Psoas muscle (tissue), 8 donors: ENCODE data around the gene PSMB3. TPM values are rescaled to one million over a fixed set of nuclear protein-coding genes. Genes with fewer than 3 reads are reported as not detected.
A peak's percentile ranks its signal among the peaks of the same experiment; 100 is the strongest.

ENCODE experiments used
- ATAC-seq, 4 donors: fragments of 200-7000 bp; cut with Tn5 transposase; one replicate each; pipeline ENCODE4 v1.9.1; 2020; ENCODE audit warnings: moderate library complexity in 3 of 4, mild to moderate bottlenecking in 2 of 4
- DNase-seq, 2 donors: peaks; one replicate each; pipeline ENCODE4 v3.0.0-alpha.2; 2020
- H3K27ac ChIP-seq: fragments of 200-600 bp; one replicate; pipeline ENCODE4 v1.8.0; 2022
- H3K27me3 ChIP-seq, 3 donors: fragments of 200-600 bp in 1 of 3; one replicate each; pipeline versions ENCODE4 v1.6.1 to v1.8.0; 2013 to 2022; ENCODE audit warnings: low read length in 2 of 3, mild to moderate bottlenecking in 2 of 3, moderate library complexity in 1 of 3; ENCODE audit not compliant: insufficient read depth in 3 of 3
- H3K36me3 ChIP-seq, 2 donors: fragments of 200-600 bp in 1 of 2; one replicate each; pipeline versions ENCODE4 v1.6.1 to v1.8.0; 2013 to 2022; ENCODE audit warnings: low read depth in 1 of 2, mild to moderate bottlenecking in 1 of 2, moderate library complexity in 1 of 2; ENCODE audit not compliant: insufficient read depth in 1 of 2
- H3K4me1 ChIP-seq: fragments of 200-600 bp; one replicate; pipeline ENCODE4 v1.8.0; 2022
- H3K4me3 ChIP-seq: fragments of 200-600 bp; one replicate; pipeline ENCODE4 v1.8.0; 2022; ENCODE audit warnings: mild to moderate bottlenecking
- H3K9me3 ChIP-seq: fragments of 200-600 bp; one replicate; pipeline ENCODE4 v1.8.0; 2022
- CTCF ChIP-seq: fragments of 200-600 bp; IDR thresholded peaks from one replicate; pipeline ENCODE4 v1.8.0; 2022; ENCODE audit warnings: antibody characterized with exemption
- WGBS, 3 donors: extraction: QIAGEN DNeasy Blood & Tissue Kit; methylation state at CpG; one replicate each; pipeline versions ENCODE4 v1.1.6 to v1.1.7; 2013; 5-methylcytosine and 5-hydroxymethylcytosine counted together
- intact Hi-C, 2 donors: fragments of 100-400 bp; cut with DNase I; formaldehyde crosslinking; loops; one replicate each; pipeline versions ENCODE4 v1.11.0 to v1.14.2; 2022
- polyA plus RNA-seq, 3 donors: library from polyadenylated mRNA; stranded (reverse); fragments of 200-250 nt; gene quantifications; one replicate each; pipeline ENCODE4 v1.2.3, GENCODE V29; 2013
- total RNA-seq, 4 donors: library from RNA; stranded (reverse); fragmentation: NEBNext Ultra II Directional in 2 of 4; extraction: Animal tissue kit (Norgen Biotek cat#: 25700) in 2 of 4; gene quantifications; one replicate each; pipeline versions ENCODE4 v1.2.1 to v1.2.4, GENCODE V29; 2021 to 2023
- donor health status: healthy with polysubstance abuse.
- donor health status: DM: no; HTN: no; CAD: no; lungs with moderate emphysema.
- donor health status: Bipolar disorder and iron deficiency.
- donor health status: healthy.
- donor health status: DM: yes; HTN: yes; CAD: no.
- donor health status: DM: no; HTN: no; CAD: no.
- donor health status: DM: no; HTN: no; CAD: no.
- donor health status: DM: yes; HTN: yes; CAD: no.

Gene PSMB3
- total and polyA plus RNA-seq, 7 donors = 112 to 463 (median 209) TPM

GRCh38 chr17:38710985-38711384, 41.6 kb upstream of the PSMB3 start:
- Histone ChIP-seq H3K4me1 (peaks cover 54% of the 10 kb centered on the region), H3K4me3 (peak overlapping the region; percentile 6), H3K36me3 (peaks cover 0 to 85% of the 10 kb centered on the region in 2 donors), H3K27me3 (no peaks in the 10 kb centered on the region), H3K27ac (peak overlapping the region; percentile 83), H3K9me3 (no peaks in the 10 kb centered on the region)
- no peak for TF ChIP-seq CTCF
- 76 to 84% (median 77%) methylated on average over 5 of the region's 5 CpGs for WGBS, 3 donors
- ATAC-seq (no peak), DNase-seq (no peak)
- intact Hi-C loops = loop anchor here in 1 of 2 donors (2.0 kb wide), 1 partner anchor 18 kb away; no protein-coding TSS in a partner anchor

DNA sequence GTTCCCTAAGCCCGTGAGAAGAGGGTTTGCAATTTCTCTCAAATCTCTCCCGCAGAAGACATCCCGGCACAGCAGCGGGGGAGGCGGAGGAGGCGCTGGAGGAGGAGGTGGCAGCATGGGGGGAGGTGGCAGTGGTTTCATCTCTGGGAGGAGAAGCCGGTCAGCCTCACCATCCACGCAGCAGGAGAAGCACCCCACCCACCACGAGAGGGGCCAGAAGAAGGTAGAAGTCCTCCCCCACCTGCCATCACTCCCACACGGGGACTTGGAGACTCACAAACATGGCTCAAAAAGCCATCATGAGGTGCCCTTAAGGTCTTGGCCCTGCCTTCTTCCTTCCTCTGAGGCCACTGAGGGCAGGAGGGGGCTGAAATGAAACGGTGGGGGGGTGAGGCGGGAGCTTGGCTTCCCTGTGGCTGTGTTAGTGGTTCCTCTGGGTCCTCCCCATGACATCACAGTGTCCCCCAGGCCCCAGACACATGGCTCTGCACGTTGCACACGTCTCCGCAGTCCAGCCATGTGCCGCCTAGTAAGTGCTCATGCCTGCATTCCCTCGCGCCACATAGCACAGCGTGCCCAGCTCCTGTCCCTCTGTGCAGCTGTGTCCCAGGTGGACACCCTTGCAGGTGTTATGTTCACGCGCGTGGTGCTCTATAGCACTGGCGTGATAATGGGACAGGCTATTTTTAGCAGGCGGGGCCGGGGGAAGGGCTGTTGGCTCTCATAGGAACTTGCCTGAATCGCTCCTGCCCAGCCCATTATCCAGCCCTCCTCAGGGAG, 40.6 kb upstream of the PSMB3 start:
- no peak for DNase-seq
- Histone ChIP-seq H3K4me1 (peaks cover 50% of the 10 kb centered on the region), H3K27ac (peak overlapping the region; percentile 58)

GRCh38 chr17:38712593-38712992, 39.9 kb upstream of the PSMB3 start:
- H3K9me3 ChIP-seq = no peaks in the 10 kb centered on the region
- TF ChIP-seq CTCF = no peak
- H3K4me1 ChIP-seq = peaks cover 45% of the 10 kb centered on the region
- 91 to 96% (median 96%) methylated on average over 10 of the region's 10 CpGs for WGBS, 3 donors
- no peaks in the 10 kb centered on the region for H3K27me3 ChIP-seq
- DNase-seq = no peak
- H3K27ac ChIP-seq = peak overlapping the region; percentile 58
- intact Hi-C loops = no loop called here
- no peak overlapping the region for H3K4me3 ChIP-seq
- no peak for ATAC-seq
- peaks cover 0 to 97% of the 10 kb centered on the region in 2 donors for H3K36me3 ChIP-seq

More for the DNA sequence above, 40.6 kb upstream of the PSMB3 start:
- Histone ChIP-seq H3K27me3 (no peaks in the 10 kb centered on the region), H3K9me3 (no peaks in the 10 kb centered on the region), H3K36me3 (peaks cover 0 to 95% of the 10 kb centered on the region in 2 donors), H3K4me3 (no peak overlapping the region)
- intact Hi-C loops = loop anchor here in 1 of 2 donors (2.0 kb wide), 1 partner anchor 17 kb away; no protein-coding TSS in a partner anchor
- ATAC-seq = peak; percentile 46 to 73 (median 58)
- WGBS, 3 donors = 49 to 62% (median 52%) methylated on average over 26 of the region's 26 CpGs
- TF ChIP-seq CTCF = no peak

DNA sequence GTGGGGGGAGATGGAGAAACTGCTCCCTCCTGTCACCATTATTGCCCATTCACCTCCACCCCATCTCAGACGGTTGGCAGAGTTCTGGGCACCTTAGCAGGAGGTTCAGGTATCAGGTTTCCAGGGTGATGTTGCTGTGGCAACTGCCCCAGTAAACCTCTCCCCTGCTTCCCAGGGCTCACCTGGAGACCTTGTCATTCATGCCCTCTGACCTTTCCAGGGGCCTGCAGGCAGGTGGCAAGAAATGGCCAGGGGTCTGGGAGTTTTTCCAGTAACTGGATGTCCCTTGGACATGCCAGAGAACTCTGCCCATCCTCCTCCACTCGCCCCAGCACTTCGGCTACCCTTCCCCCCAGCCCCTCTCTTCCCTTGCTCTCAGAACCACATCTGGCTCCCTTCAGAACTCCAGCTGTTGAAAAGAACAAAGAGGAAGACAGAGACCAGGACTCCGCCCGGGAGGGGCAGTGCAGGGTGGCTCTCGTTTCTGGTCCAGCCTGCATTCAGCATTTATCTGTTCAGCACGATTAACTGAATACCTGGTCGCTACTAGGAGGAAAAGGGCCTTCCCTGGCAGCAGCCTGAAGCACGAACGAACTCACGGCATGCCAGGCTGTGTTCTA, 39.0 kb upstream of the PSMB3 start:
- intact Hi-C loops = no loop called here
- Histone ChIP-seq H3K27me3 (no peaks in the 10 kb centered on the region), H3K4me1 (peaks cover 39% of the 10 kb centered on the region), H3K36me3 (peaks cover 0 to 97% of the 10 kb centered on the region in 2 donors), H3K9me3 (no peaks in the 10 kb centered on the region), H3K27ac (no peak overlapping the region), H3K4me3 (no peak overlapping the region)
- 66 to 76% (median 70%) methylated on average over 11 of the region's 11 CpGs for WGBS, 3 donors
- no peak for DNase-seq
- TF ChIP-seq CTCF = no peak
- ATAC-seq = no peak
